Osteoblast (primary cell): ENCODE results near the gene TNFRSF1A. TPM values are rescaled to one million over a fixed set of nuclear protein-coding genes. Genes with fewer than 3 reads are reported as not detected.
A peak's percentile ranks its signal among the peaks of the same experiment; 100 is the strongest.

ENCODE experiments used
- DNase-seq: peaks from one replicate; pipeline ENCODE4 v3.0.0; 2011; ENCODE audit warnings: low spot score, mixed read lengths; ENCODE audit not compliant: insufficient read length; ENCODE audit errors: missing footprints
- H2AFZ ChIP-seq: 2 replicates; pipeline ENCODE4 v1.6.0; 2011; ENCODE audit warnings: mild to moderate bottlenecking, low read length
- H3K27ac ChIP-seq: 2 replicates; pipeline ENCODE4 v1.5.1; 2011; ENCODE audit warnings: mild to moderate bottlenecking, low read depth, low read length, moderate library complexity
- H3K27me3 ChIP-seq: 2 replicates; pipeline ENCODE4 v1.6.0; 2012; ENCODE audit warnings: mild to moderate bottlenecking, control low read depth, inconsistent platforms, low read length, moderate library complexity; ENCODE audit not compliant: insufficient read depth
- H3K36me3 ChIP-seq: 2 replicates; pipeline ENCODE4 v1.5.1; 2011; ENCODE audit warnings: mild to moderate bottlenecking, low read length, control low read depth, moderate library complexity; ENCODE audit not compliant: insufficient read depth
- H3K4me1 ChIP-seq: 2 replicates; pipeline ENCODE4 v1.5.1; 2011; ENCODE audit warnings: mild to moderate bottlenecking, low read length, control low read depth, moderate library complexity; ENCODE audit not compliant: insufficient read depth
- H3K4me2 ChIP-seq: 2 replicates; pipeline ENCODE4 v1.6.0; 2011; ENCODE audit warnings: mild to moderate bottlenecking, low read length; ENCODE audit not compliant: insufficient read depth
- H3K4me3 ChIP-seq: fragments of 200-600 bp; sonication (generic); 3 replicates; pipeline ENCODE4 v1.5.1; 2012; ENCODE audit warnings: mild to moderate bottlenecking, low read length, inconsistent platforms; ENCODE audit not compliant: insufficient read depth
- H3K79me2 ChIP-seq: 2 replicates; pipeline ENCODE4 v1.6.0; 2012; ENCODE audit warnings: mild to moderate bottlenecking, low read length, control low read depth, inconsistent platforms; ENCODE audit not compliant: insufficient read depth
- H3K9me3 ChIP-seq: 2 replicates; pipeline ENCODE4 v1.5.1; 2011; ENCODE audit warnings: low read depth, low read length, control low read depth
- H4K20me1 ChIP-seq: 2 replicates; pipeline ENCODE4 v1.6.0; 2012; ENCODE audit warnings: mild to moderate bottlenecking, low read length, control low read depth; ENCODE audit not compliant: insufficient read depth
- total RNA-seq: library from RNA; depleted of rRNA; stranded (reverse); fragments of >200 nt; gene quantifications from 2 replicates; pipeline ENCODE4 v1.2.3, GENCODE V29; 2012
- TF ChIP-seq, protein P1 (sequence below): IDR thresholded peaks from 2 replicates; pipeline ENCODE4 v1.5.1; 2011; ENCODE audit warnings: mild to moderate bottlenecking, low read depth, low read length, moderate library complexity; ENCODE audit errors: extremely low read depth

Gene TNFRSF1A
- total RNA-seq, 1 donor, result 228 TPM

GRCh38 chr12:6363330-6364043 lies 21.6 kb upstream of the TNFRSF1A start:
- H2AFZ ChIP-seq, result peak overlapping the region; percentile 93
- H3K9me3 ChIP-seq, result no peaks in the 10 kb centered on the region
- H3K4me1 ChIP-seq, result peaks cover 10% of the 10 kb centered on the region
- H4K20me1 ChIP-seq, result no peaks in the 10 kb centered on the region
- DNase-seq, result peak; percentile 99
- no peaks in the 10 kb centered on the region for H3K36me3 ChIP-seq
- peak overlapping the region; percentile 89 for H3K4me2 ChIP-seq
- no peaks in the 10 kb centered on the region for H3K27me3 ChIP-seq
- TF ChIP-seq, protein P1, sequence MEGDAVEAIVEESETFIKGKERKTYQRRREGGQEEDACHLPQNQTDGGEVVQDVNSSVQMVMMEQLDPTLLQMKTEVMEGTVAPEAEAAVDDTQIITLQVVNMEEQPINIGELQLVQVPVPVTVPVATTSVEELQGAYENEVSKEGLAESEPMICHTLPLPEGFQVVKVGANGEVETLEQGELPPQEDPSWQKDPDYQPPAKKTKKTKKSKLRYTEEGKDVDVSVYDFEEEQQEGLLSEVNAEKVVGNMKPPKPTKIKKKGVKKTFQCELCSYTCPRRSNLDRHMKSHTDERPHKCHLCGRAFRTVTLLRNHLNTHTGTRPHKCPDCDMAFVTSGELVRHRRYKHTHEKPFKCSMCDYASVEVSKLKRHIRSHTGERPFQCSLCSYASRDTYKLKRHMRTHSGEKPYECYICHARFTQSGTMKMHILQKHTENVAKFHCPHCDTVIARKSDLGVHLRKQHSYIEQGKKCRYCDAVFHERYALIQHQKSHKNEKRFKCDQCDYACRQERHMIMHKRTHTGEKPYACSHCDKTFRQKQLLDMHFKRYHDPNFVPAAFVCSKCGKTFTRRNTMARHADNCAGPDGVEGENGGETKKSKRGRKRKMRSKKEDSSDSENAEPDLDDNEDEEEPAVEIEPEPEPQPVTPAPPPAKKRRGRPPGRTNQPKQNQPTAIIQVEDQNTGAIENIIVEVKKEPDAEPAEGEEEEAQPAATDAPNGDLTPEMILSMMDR, result no peak
- H3K4me3 ChIP-seq, result peak overlapping the region; percentile 81
- H3K27ac ChIP-seq, result peak overlapping the region; percentile 51
- no peaks in the 10 kb centered on the region for H3K79me2 ChIP-seq

- Histone ChIP-seq H3K4me1 (peaks cover 10% of the 10 kb centered on the region), H3K9me3 (no peaks in the 10 kb centered on the region), H3K79me2 (no peaks in the 10 kb centered on the region), H3K27me3 (no peaks in the 10 kb centered on the region), H2AFZ (no peak overlapping the region), H3K4me2 (peak overlapping the region; percentile 89), H3K36me3 (no peaks in the 10 kb centered on the region), H3K27ac (no peak overlapping the region), H3K4me3 (peak overlapping the region; percentile 81), H4K20me1 (no peaks in the 10 kb centered on the region)
- TF ChIP-seq, protein P1, result no peak
- no peak for DNase-seq
These were observed 21.1 kb upstream of the TNFRSF1A start for GRCh38 chr12:6363010-6363329.

DNA sequence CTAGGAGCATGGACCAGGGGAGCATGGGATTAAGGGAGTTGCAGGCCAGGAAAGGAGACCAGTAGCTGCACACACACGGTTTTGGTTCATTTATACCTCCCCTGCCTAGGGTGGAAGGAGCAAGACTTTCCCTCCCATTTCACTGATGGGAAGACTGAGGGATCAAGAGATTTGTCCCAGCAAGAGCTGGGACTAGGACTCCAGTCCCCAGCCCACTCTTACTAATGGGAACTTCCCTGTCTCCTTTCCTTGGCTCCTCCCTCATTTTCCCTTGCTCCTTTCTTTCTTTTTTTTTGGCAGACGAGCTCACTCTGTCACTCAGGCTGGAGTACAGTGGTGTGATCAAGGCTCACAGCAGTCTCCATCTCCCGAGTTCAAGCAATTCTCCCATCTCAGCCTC lies 20.5 kb upstream of the TNFRSF1A start:
- Histone ChIP-seq H3K36me3 (no peaks in the 10 kb centered on the region), H3K27me3 (no peaks in the 10 kb centered on the region), H3K4me2 (no peak overlapping the region), H4K20me1 (no peaks in the 10 kb centered on the region), H3K4me1 (peaks cover 10% of the 10 kb centered on the region), H3K4me3 (no peak overlapping the region), H3K27ac (no peak overlapping the region), H3K9me3 (no peaks in the 10 kb centered on the region), H2AFZ (peak overlapping the region; percentile 41), H3K79me2 (no peaks in the 10 kb centered on the region)
- DNase-seq, result peak; percentile 81
- TF ChIP-seq, protein P1, result no peak

DNA sequence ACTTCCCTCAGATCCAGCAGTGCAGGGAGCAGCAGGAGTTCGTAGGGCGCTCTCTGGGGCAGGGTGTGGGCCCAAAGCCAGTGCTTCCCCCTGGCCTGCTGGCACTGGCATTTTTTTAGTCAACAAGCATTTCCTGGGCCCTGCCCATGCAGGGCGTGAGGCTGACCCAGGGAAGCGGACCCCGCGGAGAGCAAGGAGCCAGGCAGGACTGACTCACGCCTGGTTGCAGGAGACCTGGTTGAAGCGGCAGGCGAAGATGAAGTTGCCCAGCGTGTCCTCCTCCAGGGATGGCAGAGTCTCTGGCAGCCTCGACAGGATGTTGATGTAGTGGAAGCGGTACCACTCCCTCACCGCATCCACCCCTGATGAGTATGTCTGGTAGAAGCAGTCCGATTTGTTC lies 20.0 kb upstream of the TNFRSF1A start:
- H3K4me3 ChIP-seq, result no peak overlapping the region
- TF ChIP-seq, protein P1, result no peak
- no peaks in the 10 kb centered on the region for H3K79me2 ChIP-seq
- H3K9me3 ChIP-seq, result no peaks in the 10 kb centered on the region
- H2AFZ ChIP-seq, result peak overlapping the region; percentile 68
- H3K27ac ChIP-seq, result no peak overlapping the region
- no peaks in the 10 kb centered on the region for H3K36me3 ChIP-seq
- no peak overlapping the region for H3K4me2 ChIP-seq
- peaks cover 10% of the 10 kb centered on the region for H3K4me1 ChIP-seq
- H4K20me1 ChIP-seq, result no peaks in the 10 kb centered on the region
- DNase-seq, result peak; percentile 91
- H3K27me3 ChIP-seq, result no peaks in the 10 kb centered on the region
